NCI-H446 treated with DMSO at 0.1 percent for 48 hours (cell line): ENCODE measurements around the gene GPS1.

ENCODE experiments used
- DNase-seq: peaks from one replicate; lab custom pipeline; 2025; lab: John Stamatoyannopoulos, UW

GPS1 gene

DNA sequence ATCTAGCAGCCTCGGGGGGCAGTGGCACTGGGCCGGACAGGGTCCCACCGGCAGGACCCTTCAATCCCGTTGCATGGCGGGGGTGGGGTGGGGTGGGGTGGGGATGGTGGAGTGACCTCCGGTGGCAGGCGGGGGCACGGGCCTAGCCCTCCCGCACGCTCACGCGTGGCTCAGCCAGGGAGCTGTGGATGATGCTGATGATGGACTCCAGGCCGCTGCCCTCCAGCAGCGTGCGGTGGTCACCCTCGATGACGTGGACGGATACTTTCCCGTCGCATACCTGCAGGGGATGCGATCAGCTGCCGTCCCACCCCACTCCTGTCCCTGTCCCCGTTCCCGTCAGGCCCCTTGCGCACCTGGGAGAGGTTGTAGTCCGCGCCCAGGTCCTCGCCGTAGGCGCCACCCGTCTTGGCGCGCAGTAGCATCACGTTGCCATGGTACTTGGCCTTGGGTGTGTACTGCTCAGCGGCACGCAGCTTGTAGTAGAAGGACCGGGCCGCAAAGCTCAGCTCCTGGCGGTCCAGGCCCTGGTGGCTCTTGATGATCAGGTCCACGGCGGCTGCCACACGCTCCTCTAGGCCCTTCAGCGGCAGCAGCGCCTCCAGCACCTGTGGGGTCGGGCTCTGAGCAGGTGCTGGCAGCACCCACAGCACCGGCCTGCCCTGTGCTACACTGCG, 27.4 kb downstream of the GPS1 start:
- DNase-seq, result no peak

GRCh38 chr17:82080048-82080788, 28.5 kb downstream of the GPS1 start:
- no peak for DNase-seq

- no peak for DNase-seq
Measured at GRCh38 chr17:82080789-82081464, 29.2 kb downstream of the GPS1 start.

GRCh38 chr17:82081546-82081945, 29.8 kb downstream of the GPS1 start:
- DNase-seq, result no peak

DNA sequence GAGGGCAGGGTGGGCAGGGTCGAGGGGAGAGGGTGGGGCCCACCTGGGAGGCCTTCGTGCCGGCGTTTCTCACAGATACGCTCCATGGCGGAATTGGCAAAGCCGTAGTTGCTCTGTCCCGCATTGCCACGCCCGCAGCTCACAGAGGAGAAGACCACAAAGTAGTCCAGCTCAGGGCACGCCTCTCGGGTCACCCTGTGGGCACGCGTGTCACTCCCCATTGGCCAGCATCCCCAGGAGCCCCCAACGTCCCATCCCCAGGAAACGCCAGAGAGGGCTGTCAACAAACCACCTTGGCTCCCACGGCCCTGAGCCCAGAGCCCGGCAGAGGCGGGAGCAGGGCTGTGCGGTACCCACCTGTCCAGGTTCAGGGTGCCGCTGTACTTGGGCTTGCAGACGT, 30.3 kb downstream of the GPS1 start:
- DNase-seq, result no peak

DNA sequence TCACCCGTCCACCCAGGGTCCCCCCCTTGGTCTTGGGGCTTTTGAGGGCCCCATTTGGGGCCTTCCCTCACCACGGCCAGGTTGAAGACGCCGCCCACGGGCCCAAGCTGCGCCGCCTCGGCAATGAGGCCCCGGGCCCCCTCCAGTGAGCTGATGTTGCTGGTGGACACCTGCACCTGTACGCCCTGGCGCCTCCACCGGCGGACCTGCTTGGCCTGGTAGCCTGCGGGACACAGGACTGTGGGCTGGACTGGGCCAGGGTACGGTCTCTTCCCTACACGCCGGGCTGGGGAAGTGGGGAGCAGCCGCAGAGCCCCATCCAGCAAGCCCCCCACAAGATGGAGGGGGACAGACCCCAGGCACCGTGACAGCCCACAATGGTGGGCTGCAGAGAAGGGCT, 30.8 kb downstream of the GPS1 start:
- DNase-seq, result no peak

GRCh38 chr17:82083009-82083408, 31.3 kb downstream of the GPS1 start:
- DNase-seq, result no peak

- DNase-seq, result no peak
Measured at GRCh38 chr17:82083533-82084359, 32.0 kb downstream of the GPS1 start.

DNA sequence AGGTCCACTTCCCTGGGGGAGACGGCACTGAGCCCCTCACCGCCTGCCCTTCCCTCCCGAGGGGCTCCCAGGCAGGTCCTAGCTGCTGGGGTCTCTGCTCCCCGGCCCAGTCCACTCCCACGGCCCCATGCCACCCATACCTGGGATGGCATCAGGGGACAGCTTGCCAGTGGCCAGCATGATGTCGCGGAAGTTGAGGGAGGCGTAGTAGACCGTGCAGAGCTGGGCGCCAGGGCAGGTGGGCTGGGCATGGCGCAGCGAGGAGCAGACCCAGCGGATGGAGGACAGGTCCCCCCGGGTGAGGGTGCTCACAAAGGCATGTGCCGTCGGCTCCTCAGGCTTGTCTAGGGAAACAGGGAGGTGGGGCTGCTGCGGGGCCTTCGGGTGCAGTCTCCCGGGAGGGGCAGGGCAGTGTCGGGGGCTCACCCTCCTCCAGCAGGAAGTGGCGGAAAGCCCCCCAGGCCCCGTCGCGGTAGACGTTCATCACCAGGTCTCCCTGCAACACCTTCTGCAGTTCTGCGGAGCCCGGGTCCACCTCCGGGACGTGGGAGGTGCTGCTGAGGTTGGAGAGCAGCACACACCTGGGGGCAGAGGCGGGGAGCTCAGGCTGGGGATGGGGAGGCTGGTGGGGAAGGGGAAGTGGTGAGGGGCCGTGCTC, 32.8 kb downstream of the GPS1 start:
- DNase-seq, result no peak

DNA sequence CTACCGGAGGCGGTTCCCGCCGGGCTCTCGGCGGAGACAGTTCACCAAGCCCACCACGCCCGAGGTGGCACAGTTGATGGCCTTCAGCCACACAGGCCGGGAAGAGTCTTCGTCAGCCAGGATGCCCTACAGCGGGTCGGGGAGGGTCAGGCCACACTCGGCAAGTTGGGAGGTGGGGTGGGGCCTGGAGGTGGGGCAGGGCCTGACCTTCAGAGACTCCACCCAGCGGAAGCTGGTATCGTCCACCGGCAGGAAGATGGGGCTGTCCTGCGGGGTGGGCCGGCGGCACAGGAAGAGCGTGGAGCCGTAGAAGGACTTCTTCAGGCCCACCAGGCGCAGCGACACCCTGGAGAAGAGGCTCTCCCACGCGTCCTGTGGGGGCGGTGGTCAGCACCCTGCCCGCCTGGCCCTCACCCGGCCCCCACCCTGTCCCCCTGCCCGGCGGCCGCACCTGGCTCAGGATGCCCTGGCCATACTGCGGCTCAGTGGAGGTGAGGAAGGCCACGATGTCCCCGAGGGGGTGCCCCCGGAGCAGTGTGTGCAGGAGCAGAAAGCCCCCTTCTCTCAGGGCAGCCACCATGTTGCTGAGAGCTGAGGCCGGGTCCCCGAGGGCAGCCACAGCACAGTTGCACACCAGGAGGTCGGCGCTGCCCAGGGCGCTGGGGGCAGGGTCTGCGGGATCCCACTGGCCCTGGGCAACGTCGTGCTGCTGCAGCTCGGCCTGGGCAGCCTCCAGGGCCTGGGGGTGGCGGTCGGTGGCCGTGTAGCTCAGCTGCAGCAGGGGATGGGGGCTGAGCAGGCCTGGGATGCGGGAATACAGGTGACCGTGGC, 33.5 kb downstream of the GPS1 start:
- no peak for DNase-seq

DNA sequence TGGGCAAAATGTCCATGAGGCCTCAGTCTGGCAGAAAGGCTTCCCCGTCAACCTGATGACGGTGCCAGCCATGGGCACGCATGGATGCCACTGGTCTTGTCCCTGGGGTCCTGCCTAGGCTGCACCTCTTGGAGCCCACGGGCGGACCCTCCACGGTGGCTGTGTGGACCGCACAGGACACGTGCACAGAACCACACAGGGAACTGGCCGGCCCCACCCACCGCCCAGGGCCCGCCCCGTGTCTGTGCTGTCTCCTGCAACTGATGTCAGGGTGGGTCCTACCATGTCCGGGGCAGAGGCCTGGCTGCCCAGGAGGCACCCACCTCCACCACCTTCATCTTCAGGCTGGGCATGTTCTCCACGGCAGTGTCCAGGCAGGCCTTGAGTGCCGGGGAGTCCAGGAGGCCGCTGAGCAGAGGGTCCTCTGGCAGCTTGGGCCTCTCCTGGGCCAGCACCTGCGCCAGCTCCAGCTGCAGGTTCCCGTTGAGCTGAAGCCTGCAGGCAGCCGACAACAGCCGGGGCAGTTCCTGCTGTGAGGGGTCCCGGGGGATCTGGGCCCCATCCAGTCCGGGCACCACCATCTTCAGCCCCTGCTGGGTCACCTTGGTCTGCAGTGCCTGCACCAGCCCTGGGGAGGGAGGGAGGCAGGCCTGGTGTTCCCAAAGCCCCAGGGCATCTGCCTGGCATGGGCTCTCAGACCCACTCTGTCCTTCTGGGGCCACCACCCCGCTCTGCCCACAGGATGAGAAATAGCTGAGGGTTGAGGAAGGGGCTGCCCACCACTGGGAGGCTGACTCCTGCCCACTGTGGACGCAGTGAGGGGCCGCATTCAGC, 34.5 kb downstream of the GPS1 start:
- no peak for DNase-seq

- no peak for DNase-seq
Measured at GRCh38 chr17:82086941-82087906, 35.5 kb downstream of the GPS1 start.

- no peak for DNase-seq
Measured at GRCh38 chr17:82087961-82088837, 36.5 kb downstream of the GPS1 start.

- no peak for DNase-seq
Measured at GRCh38 chr17:82088838-82089722, 37.4 kb downstream of the GPS1 start.

DNA sequence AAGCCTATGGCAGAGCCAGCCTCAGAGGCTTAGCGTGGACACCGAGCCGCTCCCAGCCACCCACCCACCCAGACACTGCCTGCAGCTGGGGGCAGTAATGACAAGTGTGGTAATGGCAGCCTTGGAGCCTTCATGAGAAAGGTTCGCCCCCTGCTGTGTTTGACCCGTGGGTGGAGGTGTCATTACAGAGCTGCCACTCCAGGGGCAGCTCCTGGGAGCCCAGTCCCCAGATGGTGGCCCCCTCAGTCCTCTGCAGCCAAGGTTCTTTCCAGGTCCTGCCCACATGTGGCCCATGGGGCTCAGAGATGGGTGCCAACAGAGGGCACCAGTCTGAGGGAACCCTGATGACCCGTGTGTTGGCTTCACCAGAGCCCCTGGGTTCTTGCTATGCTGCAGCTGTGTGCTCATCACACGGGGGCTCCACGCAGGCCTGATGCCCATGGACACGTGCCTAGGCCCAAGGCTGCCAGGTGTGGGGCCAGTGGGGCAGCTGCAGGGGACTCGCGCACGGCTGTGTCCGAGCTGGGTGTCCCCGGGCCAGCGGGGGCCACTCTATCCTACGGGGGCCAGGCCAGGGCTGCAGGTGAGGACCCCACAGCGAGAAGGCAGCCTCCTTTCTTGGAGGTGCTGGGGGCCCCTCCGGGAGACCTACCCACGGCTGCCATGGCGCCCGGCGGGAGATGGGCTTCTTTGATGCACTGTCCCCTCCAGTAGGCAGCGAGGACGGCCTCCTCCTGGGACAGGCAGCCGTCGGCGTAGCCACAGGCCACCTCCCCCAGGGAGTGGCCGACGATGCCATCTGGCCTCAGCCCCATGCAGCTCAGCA, 38.2 kb downstream of the GPS1 start:
- DNase-seq, result no peak
